GM18517 (cell line): Measurements from ENCODE around the gene JAML.
"Not testable (repeated sequence)": the region's sequence is repeated elsewhere in the genome, so short reads cannot be mapped to it uniquely, and the experiment has no call there.

Experiments used
- ATAC-seq: cut with Tn5 transposase; IDR thresholded peaks from one replicate; pipeline ENCODE4 v1.9.1; 2021; ENCODE audit warnings: mild to moderate bottlenecking, moderate library complexity; ENCODE audit not compliant: unreplicated experiment

Gene JAML

DNA sequence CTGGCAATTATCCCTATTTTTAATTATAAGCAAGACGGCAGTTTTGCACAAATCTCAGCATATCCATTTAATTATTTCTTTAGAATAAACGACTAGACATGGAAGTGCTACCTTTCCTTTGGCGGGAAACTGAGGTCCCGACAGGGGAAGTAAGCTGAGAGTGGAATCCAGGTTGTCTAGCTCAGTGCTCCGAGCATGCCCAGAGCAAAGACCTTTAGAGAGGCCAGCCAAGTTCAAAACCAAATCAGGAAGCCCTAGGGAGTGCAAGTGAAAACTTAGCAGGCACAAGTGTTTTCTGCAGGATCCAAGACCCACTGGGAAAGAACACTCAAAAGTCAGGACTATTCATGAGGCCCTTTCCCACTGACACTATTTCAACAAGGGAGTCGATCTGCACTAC is 25.7 kb downstream of the JAML start:
- ATAC-seq, result no peak

DNA sequence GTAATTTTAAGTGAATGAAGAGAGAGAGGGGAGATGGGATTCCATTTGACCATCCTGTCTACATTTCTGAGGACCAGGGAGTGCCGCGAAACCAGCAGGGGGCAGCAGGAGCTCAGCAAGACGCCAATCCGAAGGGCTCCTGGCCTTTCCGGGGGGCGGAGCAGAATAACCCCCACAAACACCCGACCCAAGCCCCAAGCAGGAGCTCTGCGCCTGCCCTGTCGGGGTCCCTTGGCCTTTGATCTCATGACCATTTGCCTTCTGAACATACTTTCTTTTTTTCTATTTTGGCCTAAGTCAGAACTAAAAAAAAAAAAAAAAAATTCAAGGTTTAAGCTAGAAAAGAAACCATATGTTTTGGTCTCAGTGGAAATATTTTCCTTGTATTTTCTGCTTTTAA is 26.4 kb downstream of the JAML start:
- ATAC-seq, result no peak

DNA sequence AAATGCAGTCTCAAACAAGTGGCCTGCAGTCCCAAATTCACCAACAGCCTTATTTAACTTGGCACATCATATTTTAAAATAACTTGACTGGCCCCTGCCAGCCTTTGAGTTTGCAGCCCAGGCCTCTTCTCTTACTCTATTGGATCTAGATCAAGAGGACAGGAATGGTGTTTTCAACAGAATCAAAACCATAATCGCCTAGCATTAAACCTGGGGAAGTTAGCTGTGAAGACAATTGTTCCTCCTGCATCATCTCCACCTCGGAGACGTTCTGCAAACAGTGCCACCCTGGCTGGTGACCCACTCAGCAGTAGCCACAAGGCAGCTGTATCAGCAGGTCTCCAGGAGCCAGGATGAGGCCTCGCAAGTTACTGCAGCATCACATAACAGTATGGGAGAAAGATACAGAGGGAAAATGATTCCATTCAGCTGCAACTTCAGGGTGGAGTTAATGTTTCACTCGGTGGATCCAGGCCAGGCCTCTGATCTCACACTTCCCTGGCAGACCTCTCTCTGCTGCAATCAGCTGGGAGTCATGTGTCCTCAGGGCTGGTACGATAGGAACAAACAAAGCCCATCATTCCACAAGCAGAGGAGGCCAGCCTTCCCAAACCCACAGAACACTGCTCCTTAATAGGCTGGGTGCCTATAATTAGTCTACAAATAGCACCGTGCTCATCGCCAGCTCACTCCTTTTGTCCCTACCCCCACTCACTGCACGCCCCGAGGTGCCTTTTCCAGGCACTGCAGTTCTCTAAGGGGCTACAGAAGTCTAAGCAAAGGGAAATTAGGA is 29.8 kb downstream of the JAML start:
- no peak for ATAC-seq

DNA sequence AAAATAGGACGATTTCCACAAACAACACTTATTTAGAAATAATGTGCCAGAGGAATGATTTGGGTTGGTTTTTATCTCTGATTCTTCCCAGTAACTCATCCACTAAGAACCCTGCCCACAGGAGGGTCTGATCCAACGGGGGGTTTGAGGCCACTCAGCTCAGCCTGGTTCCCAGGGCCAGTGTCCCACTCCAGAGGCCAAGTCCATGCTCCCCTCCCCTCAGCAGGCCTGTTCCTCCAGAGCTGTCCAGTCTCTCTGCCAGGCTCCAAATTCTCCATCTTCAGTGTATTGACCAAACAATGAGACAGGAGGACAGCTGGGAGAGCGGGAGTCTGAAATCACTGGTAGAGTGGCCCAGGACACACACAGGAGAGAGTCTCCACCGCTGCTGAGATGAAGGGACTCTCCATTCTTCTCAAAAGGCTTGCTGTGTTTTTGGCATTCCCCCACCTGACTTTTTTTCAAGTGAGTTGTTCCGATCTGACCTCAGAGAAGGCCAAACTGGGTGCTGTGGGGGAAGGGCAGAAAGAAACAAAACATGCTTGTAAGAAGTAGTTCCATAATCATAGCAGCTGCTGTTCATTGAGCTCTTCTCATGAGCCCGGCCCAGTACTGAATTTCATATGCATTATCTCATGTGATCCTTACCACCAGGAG is 30.8 kb downstream of the JAML start:
- ATAC-seq, result no peak

DNA sequence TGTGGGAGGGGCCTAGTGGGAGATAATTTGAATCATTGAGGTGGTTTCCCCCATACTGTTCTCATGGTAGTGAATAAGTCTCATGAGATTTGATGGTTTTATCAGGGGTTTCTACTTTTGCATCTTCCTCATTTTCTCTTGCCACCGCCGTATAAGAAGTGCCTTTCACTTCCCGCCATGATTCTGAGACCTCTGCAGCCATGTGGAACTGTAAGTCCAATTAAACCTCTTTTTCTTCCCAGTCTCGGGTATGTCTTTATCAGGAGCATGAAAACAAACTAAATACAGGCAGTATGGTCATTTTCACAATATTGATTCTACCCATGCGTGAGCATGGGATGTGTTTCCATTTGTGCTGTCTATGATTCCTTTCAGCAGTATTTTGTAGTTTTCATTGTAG is 32.0 kb downstream of the JAML start:
- not testable (repeated sequence) for ATAC-seq

DNA sequence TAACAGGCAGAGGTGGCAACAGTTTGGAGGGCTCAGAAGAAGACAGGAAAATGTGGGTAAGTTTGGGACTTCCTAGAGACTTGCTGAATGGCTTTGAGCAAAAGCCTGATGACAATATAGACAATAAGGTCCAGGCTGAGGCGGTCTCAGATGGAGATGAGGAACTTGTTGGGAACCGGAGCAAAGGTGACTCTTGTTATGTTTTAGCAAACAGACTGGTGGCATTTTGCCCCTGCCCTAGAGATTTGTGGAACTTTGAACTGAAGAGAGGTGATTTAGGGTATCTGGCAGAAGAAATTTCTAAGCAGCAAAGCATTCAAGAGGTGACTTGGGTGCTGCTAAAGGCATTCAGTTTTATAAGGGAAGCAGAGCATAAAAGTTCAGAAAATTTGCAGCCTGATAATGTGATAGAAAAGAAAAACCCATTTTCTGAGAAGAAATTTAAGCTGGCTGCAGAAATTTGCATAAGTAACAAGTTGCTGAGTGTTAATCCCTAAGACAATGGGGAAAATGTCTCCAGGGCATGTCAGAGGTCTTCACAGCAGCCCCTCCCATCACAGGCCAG is 33.8 kb downstream of the JAML start:
- ATAC-seq, result not testable (repeated sequence)

DNA sequence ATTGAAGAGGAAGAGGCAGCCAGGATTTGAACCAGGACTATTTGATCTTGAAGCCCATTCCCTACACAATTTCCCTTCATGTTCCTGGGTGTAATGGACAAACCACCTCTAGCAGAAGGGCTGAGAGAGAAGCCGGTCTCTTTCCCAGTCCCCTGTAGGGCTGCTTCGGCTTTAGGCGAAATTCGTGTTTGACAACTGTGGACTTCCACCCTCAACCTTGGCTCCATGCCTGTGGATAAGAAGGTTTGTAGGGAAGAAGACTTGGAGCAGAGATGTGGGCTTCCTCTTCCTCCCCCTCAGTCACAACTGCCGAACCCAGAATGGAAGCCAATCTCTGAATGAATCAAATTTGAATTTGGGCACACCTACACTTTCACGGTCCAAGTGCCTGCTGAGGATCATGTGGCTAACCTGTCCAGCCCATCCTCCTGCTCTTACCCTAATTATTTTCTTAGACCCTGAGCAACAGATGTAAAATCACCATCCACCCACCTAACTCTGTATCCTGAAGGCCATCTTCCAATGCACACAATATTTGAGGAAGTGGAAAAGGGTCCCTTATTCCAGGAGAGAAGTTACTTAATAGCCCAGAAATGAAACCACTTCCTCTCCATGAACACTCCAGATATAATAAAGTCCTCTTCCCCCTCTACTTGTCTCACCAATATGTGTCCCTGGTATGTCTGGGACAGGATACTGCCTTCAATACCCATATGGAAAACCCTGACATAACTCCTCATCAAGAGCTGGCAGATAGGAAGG is 38.3 kb downstream of the JAML start:
- no peak for ATAC-seq

DNA sequence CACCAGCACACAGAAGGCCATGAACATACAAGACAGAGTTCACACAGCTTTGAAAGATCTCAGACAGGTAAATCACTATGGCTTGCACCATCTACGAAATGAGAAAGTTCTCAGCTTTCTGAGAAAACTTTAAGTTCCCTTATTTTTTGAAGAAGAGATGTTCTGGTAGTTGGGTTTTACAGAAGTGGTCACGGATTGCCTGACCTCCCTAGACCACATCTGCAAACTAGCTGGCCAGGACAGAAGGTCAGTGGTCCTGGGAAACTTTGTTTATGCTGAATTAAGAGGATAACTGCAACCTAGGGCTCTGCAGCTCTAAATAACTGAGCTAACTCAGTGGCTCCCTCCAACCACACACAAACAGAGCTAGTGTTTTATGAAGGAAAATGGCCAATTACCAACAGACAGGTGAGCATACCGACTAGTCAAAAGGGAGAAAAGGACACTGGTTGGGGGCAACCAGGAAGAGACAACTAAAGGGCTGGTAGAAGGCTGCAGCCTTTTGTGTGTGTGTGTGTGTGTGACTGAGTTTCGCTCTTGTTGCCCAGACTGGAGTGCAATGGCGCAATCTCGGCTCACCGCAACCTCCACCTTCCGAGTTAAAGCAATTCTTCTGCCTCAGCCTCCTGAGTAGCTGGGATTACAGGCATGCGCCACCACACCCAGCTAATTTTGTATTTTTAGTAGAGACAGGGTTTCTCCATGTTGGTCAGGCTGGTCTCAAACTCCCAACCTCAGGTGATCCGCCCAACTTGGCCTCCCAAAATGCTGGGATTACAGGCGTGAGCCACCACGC is 39.8 kb downstream of the JAML start:
- no peak for ATAC-seq

DNA sequence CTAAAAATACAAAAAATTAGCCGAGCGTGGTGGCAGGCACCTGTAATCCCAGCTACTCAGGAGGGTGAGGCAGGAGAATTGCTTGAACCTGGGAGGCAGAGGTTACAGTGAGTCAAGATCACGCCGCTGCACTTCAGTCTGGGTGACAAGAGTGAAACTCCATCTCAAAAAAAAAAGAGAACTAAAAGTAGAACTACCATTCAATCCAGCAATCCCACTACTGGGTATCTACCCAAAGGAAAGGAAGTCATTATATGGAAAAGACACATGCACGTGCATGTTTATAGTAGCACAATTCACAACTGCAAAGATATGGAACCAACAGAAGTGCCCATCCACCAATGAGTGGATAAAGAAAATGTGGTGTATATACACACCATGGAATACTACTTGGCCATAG is 41.1 kb downstream of the JAML start:
- not testable (repeated sequence) for ATAC-seq

DNA sequence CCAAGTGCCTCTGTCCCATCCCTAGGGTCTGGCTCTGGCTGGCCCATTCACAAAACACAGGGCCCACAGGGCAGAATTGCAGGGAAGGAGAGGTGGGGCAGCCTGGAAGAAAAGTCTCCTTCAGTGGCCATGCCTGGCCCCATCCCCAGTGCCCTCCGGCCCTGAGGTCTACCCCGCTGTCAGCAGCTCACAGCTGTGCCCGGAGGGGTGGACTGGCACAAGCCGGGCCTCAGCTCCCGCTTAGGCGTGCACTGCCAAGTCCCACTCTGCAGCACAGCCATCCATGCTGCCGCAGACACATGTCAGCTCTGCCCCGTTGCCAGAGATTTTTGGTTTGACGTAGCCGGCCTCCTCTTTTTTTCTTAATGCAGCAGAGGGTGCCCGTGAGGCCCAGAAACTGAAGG is 44.5 kb downstream of the JAML start:
- ATAC-seq, result no peak

DNA sequence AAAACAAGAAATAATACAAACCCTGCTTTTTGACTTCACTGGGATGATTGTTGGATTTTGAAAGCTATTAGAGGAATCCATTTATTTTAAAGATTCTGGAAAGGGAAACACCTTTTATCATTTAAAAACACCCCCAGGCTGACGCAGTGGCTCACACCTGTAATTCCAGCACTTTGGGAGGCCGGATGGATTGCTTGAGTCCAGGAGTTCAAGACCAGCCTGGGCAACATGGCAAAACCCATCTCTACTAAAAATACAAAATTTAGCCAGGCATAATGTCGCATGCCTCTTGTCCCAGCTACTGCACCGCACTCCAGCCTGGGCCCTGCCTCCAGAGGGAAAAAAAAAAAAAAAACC is 48.1 kb downstream of the JAML start:
- ATAC-seq, result no peak

DNA sequence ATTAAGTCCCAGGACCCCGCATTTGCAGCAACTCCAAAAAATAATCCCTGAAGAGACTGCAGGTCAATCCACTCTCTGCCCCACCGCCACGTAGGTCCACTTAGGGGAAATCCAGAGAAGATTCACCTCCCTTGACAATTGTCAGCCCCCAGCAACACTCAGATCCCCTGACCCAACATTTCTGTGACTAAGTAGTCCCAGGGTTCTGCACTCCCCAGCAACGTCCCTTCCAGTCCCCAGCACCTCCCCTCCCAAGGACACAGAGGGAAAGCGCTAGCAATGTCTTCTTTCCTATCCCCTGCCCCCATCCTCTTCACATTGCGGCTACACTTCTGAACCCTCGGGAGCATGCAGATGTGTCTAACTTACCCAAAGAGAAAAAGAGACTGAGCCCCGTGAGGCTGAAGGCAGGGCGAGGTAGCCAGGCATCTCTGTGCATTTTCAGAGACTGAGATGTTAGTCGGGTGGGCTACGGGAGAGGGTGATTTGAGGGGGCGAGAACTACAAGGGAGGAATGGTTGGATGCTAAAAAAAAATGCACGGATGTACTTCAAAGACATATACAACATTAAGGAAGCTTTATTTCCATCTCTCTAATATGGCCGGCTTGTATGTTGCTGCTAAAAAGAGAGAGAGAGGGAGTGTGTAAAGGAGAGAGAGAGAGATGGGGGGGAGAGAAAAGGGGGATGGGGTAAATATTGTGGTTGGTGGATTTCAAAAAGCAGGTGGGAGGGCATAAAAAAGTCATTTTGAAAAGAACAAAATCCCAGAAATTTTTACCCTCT is 48.6 kb downstream of the JAML start, which contains the start of gene SCN2B:
Gene SCN2B, minus strand, starts transcription at position 647 of the 785 bp plus-strand sequence. Its CDS starts 208 bp downstream, at position 439.
- ATAC-seq, result no peak

DNA sequence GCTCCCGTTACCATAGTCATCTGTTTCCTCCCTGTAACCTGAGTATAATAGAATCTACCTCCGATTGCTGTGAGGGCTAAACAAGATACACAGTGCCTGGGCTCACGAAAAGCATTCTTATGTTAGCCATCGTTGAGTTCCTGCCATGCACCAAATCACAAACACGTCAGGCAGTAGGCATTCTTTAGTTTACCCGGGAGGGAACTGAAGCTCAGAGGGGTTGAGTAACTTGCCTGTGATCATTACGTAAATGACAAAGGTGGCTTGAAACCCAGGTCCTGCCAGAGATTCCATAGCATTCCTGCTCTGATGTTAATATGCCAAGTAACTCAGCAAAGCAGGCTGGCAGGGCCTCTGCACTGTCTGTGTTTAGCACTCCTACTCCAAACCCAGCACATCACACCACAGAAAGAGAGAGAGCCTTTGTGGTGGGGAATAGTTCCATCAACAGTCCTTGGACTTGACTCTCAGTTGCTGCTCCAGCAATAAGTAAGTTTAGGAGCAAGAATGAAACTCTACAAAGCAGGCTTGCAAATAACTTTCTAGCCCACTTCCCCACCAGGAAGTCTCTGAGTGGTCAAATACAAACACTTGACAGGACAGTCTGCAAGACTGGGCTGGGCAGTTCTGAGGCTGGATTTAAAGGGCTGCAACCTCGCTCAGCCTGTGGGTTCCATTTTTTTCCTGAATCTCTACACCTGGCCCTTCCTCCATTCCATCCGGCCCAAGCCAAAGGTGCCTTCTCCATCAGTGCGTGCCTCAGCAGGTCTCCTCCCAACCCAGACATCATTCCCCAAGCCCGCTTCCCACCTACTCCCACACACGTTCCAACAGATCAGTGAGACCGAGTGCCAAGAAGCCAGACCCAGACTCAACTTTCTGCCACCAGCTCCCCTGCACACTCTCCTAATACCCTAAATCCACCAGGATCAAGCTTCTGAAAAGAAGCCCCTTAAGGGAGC is 49.5 kb downstream of the JAML start:
- no peak for ATAC-seq

DNA sequence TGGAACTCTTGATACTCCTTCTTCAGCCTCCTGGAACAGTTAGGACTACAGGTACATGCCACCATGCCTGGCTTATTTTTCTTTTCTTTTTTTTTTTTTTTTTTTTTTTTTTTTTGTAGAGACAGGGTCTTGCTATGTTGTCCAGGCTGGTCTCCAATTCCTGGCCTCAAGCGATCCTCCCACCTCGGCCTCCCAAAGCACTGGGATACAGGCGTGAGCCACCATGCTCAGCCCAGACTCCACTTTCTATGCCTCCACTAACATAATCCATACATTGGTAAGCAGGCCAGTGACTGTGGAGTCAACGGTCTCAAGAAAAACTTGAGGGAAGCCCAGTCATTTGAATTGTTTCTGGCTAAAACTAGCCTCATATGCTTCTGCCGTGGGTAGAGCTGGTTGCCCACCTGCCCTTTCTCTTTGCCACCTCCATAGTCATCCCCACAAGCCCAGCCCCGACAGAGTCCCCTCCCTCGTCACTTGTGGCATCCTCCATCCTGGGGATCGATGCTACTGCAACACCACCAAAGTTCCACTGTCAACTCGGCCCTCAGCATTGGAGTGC is 50.7 kb downstream of the JAML start:
- no peak for ATAC-seq

DNA sequence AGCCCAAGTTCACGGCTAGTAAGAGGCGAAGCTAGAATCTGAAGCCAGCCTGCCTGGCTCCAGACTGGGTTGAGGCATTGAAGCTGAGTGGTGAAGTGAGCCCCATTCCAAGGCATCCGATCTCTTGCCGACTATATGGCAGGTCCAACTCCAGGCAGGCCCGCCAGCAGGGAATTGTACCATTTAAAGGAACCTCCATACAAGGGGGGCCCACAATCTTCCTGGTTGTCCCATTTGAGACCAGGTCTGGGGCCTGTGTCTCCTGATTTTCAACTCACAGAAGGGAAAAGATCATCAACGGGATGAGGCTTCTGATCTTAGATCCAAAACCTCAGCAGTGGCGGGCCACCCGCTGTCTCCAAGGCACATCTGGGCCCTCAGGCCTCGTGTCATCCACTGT is 52.5 kb downstream of the JAML start:
- ATAC-seq, result no peak

DNA sequence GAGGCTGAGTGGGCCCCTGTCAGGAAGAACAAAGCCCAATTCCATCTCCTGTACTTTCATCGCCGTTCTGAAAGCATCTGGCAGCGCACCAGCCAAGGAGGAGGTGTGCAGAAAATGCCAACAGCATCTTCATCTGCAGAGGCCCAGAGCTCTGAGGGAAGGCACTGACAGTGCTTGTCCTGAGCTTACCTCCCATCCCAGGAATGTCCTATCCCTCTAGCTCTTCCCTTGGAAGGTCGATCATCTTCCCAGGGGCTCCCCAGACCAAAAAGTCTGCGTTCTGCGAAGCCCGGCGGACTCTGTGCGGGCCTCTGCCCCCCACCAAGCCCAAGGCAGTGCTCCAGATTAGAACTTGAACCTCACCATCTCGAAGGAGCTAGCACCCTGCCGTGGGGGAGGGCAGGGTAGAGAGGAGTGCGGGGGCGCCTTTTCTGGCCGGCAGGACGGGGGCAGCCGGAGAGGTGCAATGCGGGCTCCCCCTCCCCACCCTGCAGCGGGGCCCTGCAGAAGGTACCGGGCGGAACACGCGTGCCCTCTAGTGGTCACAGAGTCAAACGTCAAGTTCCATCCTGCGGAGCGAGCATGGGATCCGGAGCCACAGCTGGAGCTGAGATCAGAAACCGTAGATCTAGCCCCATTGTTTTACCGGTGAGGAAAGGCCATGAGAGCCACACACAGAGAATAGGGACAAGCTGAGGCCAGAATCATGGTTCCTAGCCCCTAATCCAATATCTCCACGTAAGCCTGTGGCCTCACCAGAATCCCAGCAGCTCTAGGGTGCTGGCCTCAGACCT is 53.3 kb downstream of the JAML start:
- no peak for ATAC-seq

DNA sequence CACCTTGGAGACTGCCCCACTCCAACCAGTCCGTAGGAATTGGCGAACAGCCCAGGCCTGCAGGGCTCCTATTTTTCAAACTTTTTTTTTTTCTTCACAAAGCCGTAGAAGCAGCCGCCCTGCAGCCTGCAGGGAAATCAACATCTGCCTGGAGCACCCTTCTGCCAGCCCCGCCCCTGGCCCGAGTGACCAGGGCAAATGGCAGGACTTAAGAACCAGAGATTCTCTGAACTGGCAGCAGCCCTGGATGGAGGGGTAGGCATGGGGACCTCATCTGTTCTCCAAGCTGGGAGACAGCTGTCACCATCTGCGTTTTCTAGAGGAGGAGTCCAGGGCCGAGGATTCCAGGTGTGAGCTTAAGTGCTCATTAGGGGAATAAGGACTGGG is 53.9 kb downstream of the JAML start:
- no peak for ATAC-seq

DNA sequence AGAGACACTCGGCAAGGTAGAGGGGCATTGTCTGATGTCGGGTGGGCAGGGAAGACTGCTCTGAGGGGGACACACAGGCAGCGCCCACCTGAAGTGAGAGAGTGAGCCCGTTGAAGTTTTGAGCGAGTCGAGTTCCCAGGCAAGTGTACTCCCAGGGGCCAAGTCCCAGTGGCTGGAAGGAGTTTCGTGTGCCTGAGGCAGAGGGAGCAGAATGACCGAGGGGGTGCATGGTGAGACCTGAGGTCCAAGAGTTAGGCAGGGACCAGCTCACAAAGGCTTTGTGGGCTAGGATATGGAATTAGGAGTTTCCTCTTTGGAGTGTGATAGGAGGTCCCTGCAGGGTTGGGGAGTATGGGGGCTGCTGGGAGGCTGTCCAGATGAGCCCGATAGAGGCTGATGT is 54.6 kb downstream of the JAML start:
- no peak for ATAC-seq
